Heart right ventricle (tissue), 16 donors: ENCODE measurements around the gene JADE2. TPM values are rescaled to one million over a fixed set of nuclear protein-coding genes. Genes with fewer than 3 reads are reported as not detected.

Experiments used
- ATAC-seq, 8 donors: fragments of 200-7000 bp; cut with Tn5 transposase; one replicate each; pipeline ENCODE4 v1.9.1; 2020; ENCODE audit warnings: mild to moderate bottlenecking in 8 of 8, moderate library complexity in 8 of 8, moderate number of reproducible peaks in 1 of 8
- DNase-seq, 2 donors: peaks; one replicate each; pipeline ENCODE4 v3.0.0-alpha.2; 2020
- H3K27ac ChIP-seq, 10 donors: fragments of 200-600 bp; sonication (generic) in 2 of 10; one replicate each; pipeline versions ENCODE4 v1.5.0 to v1.8.0; 2020 to 2022; ENCODE audit warnings: mild to moderate bottlenecking in 3 of 10
- H3K27me3 ChIP-seq, 7 donors: fragments of 200-600 bp; one replicate each; pipeline ENCODE4 v1.8.0; 2021 to 2022; ENCODE audit warnings: mild to moderate bottlenecking in 2 of 7
- H3K36me3 ChIP-seq, 9 donors: fragments of 200-600 bp; sonication (generic) in 1 of 9; one replicate each; pipeline versions ENCODE4 v1.5.0 to v1.8.0; 2020 to 2022; ENCODE audit warnings: mild to moderate bottlenecking in 2 of 9
- H3K4me1 ChIP-seq, 9 donors: fragments of 200-600 bp; sonication (generic) in 1 of 9; one replicate each; pipeline versions ENCODE4 v1.5.0 to v1.8.0; 2020 to 2022; ENCODE audit warnings: mild to moderate bottlenecking in 4 of 9
- H3K4me3 ChIP-seq, 10 donors: fragments of 200-600 bp; sonication (generic) in 2 of 10; one replicate each; pipeline versions ENCODE4 v1.5.0 to v1.8.0; 2020 to 2022; ENCODE audit warnings: mild to moderate bottlenecking in 7 of 10, moderate library complexity in 2 of 10
- H3K9me3 ChIP-seq, 11 donors: fragments of 200-600 bp in 10 of 11; sonication (generic) in 2 of 11; one replicate each; pipeline versions ENCODE4 v1.5.0 to v1.8.0; 2013 to 2022; ENCODE audit warnings: mild to moderate bottlenecking in 2 of 11, control low read depth in 1 of 11, moderate library complexity in 1 of 11
- WGBS, 2 donors: extraction: QIAGEN DNeasy Blood & Tissue Kit; methylation state at CpG; one replicate each; pipeline ENCODE4 v1.1.7; 2013; ENCODE audit warnings: inconsistent platforms in 1 of 2; 5-methylcytosine and 5-hydroxymethylcytosine counted together
- intact Hi-C, 10 donors: fragments of 100-400 bp; cut with DNase I; formaldehyde crosslinking; loops; one replicate each; pipeline versions ENCODE4 v1.11.1 to v1.14.2; 2022
- polyA plus RNA-seq, 2 donors: library from polyadenylated mRNA; stranded (reverse); fragments of 200-250 nt; gene quantifications; one replicate each; pipeline ENCODE4 v1.2.3, GENCODE V29; 2013
- total RNA-seq, 10 donors: library from RNA; stranded (reverse); fragmentation: NEBNext Ultra II Directional in 3 of 10; extraction: Animal tissue kit (Norgen Biotek cat#: 25700) in 3 of 10; gene quantifications; one replicate each; pipeline versions ENCODE4 v1.2.1 to v1.2.4, GENCODE V29; 2021 to 2023
- TF ChIP-seq, protein P1 (sequence below), 9 donors: fragments of 200-600 bp; sonication (generic) in 2 of 9; IDR thresholded peaks; one replicate each; pipeline versions ENCODE4 v1.5.0 to v1.8.0; 2021 to 2022; ENCODE audit warnings: antibody characterized with exemption in 9 of 9, mild to moderate bottlenecking in 5 of 9, moderate library complexity in 1 of 9
- donor health status: Arrhythmogenic right ventricular cardiomyopathy.
- donor health status: ischemic (EF 13 %, LVEDD 7.1; RV severe dilation, severe dysfunction).
- donor health status: healthy with polysubstance abuse.
- donor health status: DM: no; HTN: yes; CAD: no.
- donor health status: DM: no; HTN: no; CAD: no.
- donor health status: ischemic (EF 25% LVEDD 6.9; RV normal size, moderate dysfunction).
- donor health status: ischemic (EF 25% LVEDD 5.7; RV mildly dilated, moderate dysfunction).
- donor health status: healthy.
- donor health status: DM: yes; HTN: yes; CAD: no.
- donor health status: Ischemic cardiomyopathy.
- donor health status: ischemic (EF 35%, LVEDD 5.7; RV mildly dilated, moderate dysfunction).
- donor health status: nonischemic (EF 11% LVEDD 7.7; RV severe dilation, severe dysfunction).
- donor health status: DM: yes; HTN: yes; CAD: no.
- donor health status: PGD.
- donor health status: ischemic (EF 29% LVEDD 5.4; RV normal size, mild dysfunction).
- donor health status: nonischemic (EF 23%, LVEDD 6.1; RV moderate dilation, normal function).

JADE2 gene
- total and polyA plus RNA-seq, 12 donors: 5.4 to 38.5 (median 23.9) TPM

DNA sequence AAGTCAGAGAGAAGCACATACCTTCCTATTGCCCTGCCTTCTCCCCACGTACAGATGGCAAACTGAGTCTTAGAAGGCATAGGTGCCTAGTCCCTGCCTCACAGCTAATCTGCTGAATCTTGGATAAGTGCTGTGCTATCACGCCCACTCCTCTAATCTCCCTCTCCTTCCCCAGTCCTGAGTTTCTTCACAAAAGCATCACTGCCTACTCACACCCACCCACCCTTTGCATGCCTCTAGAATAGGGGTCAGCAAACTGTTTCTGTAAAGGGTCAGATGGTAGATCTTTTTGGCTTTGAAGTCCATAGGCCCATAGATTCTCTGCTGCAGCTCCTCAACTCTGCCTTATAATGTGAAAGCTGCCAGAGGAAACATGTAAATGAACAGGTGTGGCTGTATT lies 23.2 kb upstream of the JADE2 start:
- Histone ChIP-seq H3K36me3 (no peaks in the 10 kb centered on the region), H3K9me3 (no peaks in the 10 kb centered on the region), H3K4me1 (peaks cover 4 to 42% (median 34%) of the 10 kb centered on the region in 9 donors), H3K27me3 (no peaks in the 10 kb centered on the region), H3K4me3 (no peak overlapping the region), H3K27ac (no peak overlapping the region)
- intact Hi-C loops: loop anchor here in 3 of 10 donors (2.0 to 5.0 kb wide), 3 partner anchors 35 to 80 kb away; no protein-coding TSS in a partner anchor
- TF ChIP-seq, protein P1, sequence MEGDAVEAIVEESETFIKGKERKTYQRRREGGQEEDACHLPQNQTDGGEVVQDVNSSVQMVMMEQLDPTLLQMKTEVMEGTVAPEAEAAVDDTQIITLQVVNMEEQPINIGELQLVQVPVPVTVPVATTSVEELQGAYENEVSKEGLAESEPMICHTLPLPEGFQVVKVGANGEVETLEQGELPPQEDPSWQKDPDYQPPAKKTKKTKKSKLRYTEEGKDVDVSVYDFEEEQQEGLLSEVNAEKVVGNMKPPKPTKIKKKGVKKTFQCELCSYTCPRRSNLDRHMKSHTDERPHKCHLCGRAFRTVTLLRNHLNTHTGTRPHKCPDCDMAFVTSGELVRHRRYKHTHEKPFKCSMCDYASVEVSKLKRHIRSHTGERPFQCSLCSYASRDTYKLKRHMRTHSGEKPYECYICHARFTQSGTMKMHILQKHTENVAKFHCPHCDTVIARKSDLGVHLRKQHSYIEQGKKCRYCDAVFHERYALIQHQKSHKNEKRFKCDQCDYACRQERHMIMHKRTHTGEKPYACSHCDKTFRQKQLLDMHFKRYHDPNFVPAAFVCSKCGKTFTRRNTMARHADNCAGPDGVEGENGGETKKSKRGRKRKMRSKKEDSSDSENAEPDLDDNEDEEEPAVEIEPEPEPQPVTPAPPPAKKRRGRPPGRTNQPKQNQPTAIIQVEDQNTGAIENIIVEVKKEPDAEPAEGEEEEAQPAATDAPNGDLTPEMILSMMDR (IDR thresholded peaks at IDR 0.05): no peak
- ATAC-seq (no peak), DNase-seq (no peak)
- WGBS, 2 donors: 88 to 89% methylated on average over 2 of the region's 2 CpGs

DNA sequence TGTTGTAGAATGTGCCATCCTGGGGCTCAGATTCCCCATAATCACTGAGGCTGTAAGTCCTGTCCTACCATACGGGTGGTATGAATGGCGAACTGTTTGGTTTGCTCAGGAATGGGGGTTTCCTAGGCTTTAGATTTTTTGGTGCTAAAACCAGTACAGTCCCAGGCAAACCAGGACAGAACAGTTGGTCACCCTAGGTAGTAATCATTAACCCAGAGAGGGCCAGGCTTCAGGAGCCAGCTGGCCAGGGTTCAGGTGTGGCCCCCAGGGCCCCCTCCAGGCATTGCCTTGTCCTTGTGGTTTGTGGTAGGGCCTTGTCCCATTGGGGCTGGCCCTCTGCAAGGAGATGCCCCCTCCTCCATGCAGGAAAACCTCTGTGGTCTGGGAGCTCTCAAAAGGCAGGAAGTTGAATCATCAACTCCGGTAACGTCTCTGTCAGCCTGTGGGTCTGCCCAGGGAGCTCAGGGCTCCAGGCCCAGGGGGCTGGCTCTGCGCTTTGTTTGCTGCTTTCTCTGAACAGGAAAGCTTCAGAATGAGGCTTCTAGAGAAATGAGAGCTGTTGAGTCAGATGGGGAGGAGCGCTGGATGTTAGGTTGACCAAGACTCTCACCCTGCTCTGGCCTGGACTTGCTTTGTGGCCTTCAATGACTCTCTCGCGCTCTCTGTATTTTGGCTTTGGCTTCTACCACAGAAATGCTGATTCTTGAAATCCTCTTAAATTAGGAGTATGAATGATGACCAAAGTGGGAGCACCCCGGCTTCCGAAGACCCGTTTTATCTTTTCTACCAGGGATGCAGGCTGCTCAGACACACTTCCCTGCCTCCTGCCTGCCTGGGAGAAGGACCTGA lies 22.2 kb upstream of the JADE2 start:
- Histone ChIP-seq H3K9me3 (no peaks in the 10 kb centered on the region), H3K4me3 (no peak overlapping the region), H3K36me3 (no peaks in the 10 kb centered on the region), H3K4me1 (peaks cover 4 to 46% (median 36%) of the 10 kb centered on the region in 9 donors), H3K27me3 (no peaks in the 10 kb centered on the region), H3K27ac (peak overlapping the region; percentile 23 to 86 (median 78))
- peak; percentile 64 to 68 for DNase-seq
- TF ChIP-seq, protein P1 (IDR thresholded peaks at IDR 0.05): no peak
- intact Hi-C loops: loop anchor here in 3 of 10 donors (2.0 to 5.0 kb wide), 3 partner anchors 36 to 81 kb away; no protein-coding TSS in a partner anchor
- ATAC-seq: peak; percentile 56 to 87 (median 66)
- WGBS, 2 donors: 58 to 68% methylated on average over 11 of the region's 11 CpGs

DNA sequence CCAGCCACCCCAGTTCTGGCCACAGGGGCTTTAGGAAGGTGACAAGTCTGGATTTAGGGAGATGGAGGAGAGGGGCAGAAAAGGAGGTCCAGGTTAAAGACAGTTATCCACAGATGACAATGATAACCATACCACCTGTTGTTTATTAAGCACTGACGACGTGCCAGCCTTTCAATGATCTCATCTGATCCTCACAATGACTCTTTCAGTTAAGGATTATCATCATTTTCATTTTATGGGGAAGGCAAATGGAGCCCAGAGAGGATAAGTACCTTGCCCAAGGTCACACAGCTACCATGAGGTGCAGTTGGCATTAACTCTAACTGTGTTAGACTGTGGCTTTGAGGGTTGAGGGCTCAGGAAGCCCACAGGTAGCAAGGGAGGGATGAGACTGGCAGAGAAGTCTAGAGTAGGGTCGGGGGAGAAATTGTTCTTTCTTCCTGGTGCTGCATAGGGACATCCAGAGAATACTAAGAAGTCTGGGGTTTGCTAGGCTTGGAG lies 21.5 kb upstream of the JADE2 start:
- ATAC-seq: no peak
- peak overlapping the region; percentile 23 to 86 (median 78) for H3K27ac ChIP-seq
- H3K27me3 ChIP-seq: no peaks in the 10 kb centered on the region
- no peaks in the 10 kb centered on the region for H3K9me3 ChIP-seq
- H3K36me3 ChIP-seq: no peaks in the 10 kb centered on the region
- H3K4me1 ChIP-seq: peaks cover 4 to 46% (median 36%) of the 10 kb centered on the region in 9 donors
- TF ChIP-seq, protein P1 (IDR thresholded peaks at IDR 0.05): no peak
- intact Hi-C loops: loop anchor here in 3 of 10 donors (2.0 to 5.0 kb wide), 3 partner anchors 37 to 82 kb away; no protein-coding TSS in a partner anchor
- 75 to 88% methylated on average over 3 of the region's 3 CpGs for WGBS, 2 donors
- DNase-seq: no peak
- no peak overlapping the region for H3K4me3 ChIP-seq

DNA sequence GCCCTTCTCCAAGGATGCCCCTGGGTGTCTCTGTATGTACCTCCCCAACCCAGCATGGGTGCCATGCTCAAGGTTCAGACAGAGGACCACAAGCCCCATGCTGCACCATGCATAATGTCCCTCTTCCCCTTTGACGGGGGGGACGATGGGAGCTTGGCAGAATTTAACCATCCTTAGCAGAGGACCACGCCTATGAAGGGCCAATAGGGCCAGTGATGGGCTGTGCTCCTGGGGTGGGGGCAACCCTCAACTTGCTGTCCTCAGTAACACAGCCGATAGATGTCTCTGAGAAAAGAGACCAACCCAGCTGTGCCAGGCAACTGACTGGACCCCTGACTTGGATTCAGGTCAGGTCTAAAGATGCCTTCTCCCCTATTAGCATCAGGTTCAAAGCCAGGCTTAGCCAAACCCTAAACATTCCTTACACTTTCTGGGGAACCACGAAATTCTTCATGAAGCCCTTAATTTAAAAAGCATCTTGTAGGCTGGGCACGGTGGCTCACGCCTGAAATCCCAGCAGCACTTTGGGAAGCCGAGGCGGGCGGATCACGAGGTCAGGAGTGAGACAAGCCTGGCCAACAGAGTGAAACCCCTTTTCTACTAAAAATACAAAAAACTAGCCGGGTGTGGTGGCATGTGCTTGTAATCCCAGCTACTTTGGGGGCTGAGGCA lies 20.7 kb upstream of the JADE2 start:
- Histone ChIP-seq H3K9me3 (no peaks in the 10 kb centered on the region), H3K27ac (peak overlapping the region in 6 of 10 donors; percentile 67 to 86 (median 80)), H3K36me3 (no peaks in the 10 kb centered on the region), H3K4me3 (no peak overlapping the region), H3K4me1 (peaks cover 4 to 46% (median 36%) of the 10 kb centered on the region in 9 donors), H3K27me3 (no peaks in the 10 kb centered on the region)
- intact Hi-C loops: loop anchor here in 4 of 10 donors (5.0 kb wide), 3 partner anchors 37 to 92 kb away; partner anchors contain the start of gene CDKN2AIPNL (in 2 of the 4)
- TF ChIP-seq, protein P1 (IDR thresholded peaks at IDR 0.05): no peak
- WGBS, 2 donors: 92 to 94% methylated on average over 12 of the region's 12 CpGs
- ATAC-seq: no peak
- DNase-seq: no peak
